K562 (cell line): ENCODE results near the gene PLCB3. TPM values are rescaled to one million over a fixed set of nuclear protein-coding genes. Genes with fewer than 3 reads are reported as not detected.

Experiments used
- ATF1 ChIP-seq, 2 experiments: fragments of 450-650 bp in 1 of 2; IDR thresholded peaks; 2 replicates each; pipeline ENCODE4 v1.6.1; 2016; ENCODE audit warnings: missing compliant biosample characterization in 1 of 2, missing genetic modification characterization in 1 of 2
- BCL6 ChIP-seq: fragments of 250-450 bp; sonication (Bioruptor Pico); IDR thresholded peaks from 2 replicates; pipeline ENCODE4 v1.4.0; 2020
- CBFA2T2 ChIP-seq: fragments of 450-650 bp; conservative IDR thresholded peaks from 2 replicates; pipeline ENCODE4 v1.6.1; 2017; ENCODE audit warnings: mild to moderate bottlenecking
- DIDO1 ChIP-seq: fragments of 450-650 bp; IDR thresholded peaks from 2 replicates; pipeline ENCODE4 v1.6.1; 2016; ENCODE audit warnings: low read depth, missing biosample characterization, missing genetic modification characterization
- ESRRA ChIP-seq: fragments of 450-650 bp; IDR thresholded peaks from 2 replicates; pipeline ENCODE4 v1.6.1; 2014; ENCODE audit warnings: low read depth, mild to moderate bottlenecking, moderate library complexity, borderline replicate concordance
- EWSR1 ChIP-seq: fragments of 450-650 bp; IDR thresholded peaks from 2 replicates; pipeline ENCODE4 v1.6.1; 2018; ENCODE audit warnings: borderline replicate concordance, mild to moderate bottlenecking, low read depth, moderate library complexity; ENCODE audit not compliant: partially characterized antibody
- HDAC3 ChIP-seq: fragments of 450-650 bp; IDR thresholded peaks from 2 replicates; pipeline ENCODE4 v1.6.1; 2018; ENCODE audit warnings: borderline replicate concordance, mild to moderate bottlenecking, moderate library complexity; ENCODE audit not compliant: partially characterized antibody
- KLF1 ChIP-seq: fragments of 450-650 bp; IDR thresholded peaks from 2 replicates; pipeline ENCODE4 v1.6.1; 2016; ENCODE audit warnings: missing genetic modification characterization, missing compliant biosample characterization
- MEF2A ChIP-seq: IDR thresholded peaks from 2 replicates; pipeline ENCODE4 v1.6.1; 2011; ENCODE audit warnings: low read depth, mild to moderate bottlenecking, low read length, moderate library complexity; ENCODE audit not compliant: control insufficient read depth
- PYGO2 ChIP-seq: fragments of 450-650 bp; IDR thresholded peaks from 2 replicates; pipeline ENCODE4 v1.6.1; 2016; ENCODE audit warnings: mild to moderate bottlenecking, missing genetic modification characterization, moderate library complexity, missing compliant biosample characterization
- SOX6 ChIP-seq: fragments of 450-650 bp; IDR thresholded peaks from 2 replicates; pipeline ENCODE4 v1.6.1; 2014; ENCODE audit warnings: mild to moderate bottlenecking
- WHSC1 ChIP-seq: IDR thresholded peaks from one replicate; pipeline ENCODE4 v1.6.1; 2012; ENCODE audit warnings: low read length, control low read depth, inconsistent platforms
- ZNF589 ChIP-seq: fragments of 200-800 bp; sonication (Bioruptor generic); IDR thresholded peaks from 2 replicates; pipeline ENCODE4 v1.6.1; 2016; ENCODE audit warnings: low read depth, missing genetic modification characterization, missing compliant biosample characterization
- polyA plus RNA-seq, 8 experiments: library from polyadenylated mRNA; depleted of rRNA in 4 of 8; stranded (reverse) in 5 of 8; unstranded in 3 of 8; fragments of >200 nt; fragmentation: Nextera tagmentation in 2 of 8; fragmentation: Illumina TruSeq in 1 of 8; extraction: Ambion mirVana in 2 of 8; extraction: Trizol in 1 of 8; gene quantifications; 2 replicates each; pipeline versions ENCODE4 v1.2.1 to v1.2.3, GENCODE V29; 2011 to 2014; ENCODE audit warnings: inconsistent platforms in 1 of 8, missing spikeins in 1 of 8
- total RNA-seq, 7 experiments: library from RNA; depleted of rRNA in 6 of 7; stranded (reverse); fragments of >200 nt in 6 of 7; fragmentation: Illumina TruSeq in 2 of 7; extraction: Trizol in 2 of 7; gene quantifications; 2 replicates each; pipeline versions ENCODE4 v1.2.1 to v1.2.3, GENCODE V29; 2011 to 2021; ENCODE audit warnings: low replicate concordance in 1 of 7
- TF ChIP-seq, protein P1 (sequence below): fragments of 250-450 bp; sonication (Bioruptor Pico); IDR thresholded peaks from 2 replicates; pipeline ENCODE4 v1.5.0; 2022; ENCODE audit warnings: mild to moderate bottlenecking
- TF ChIP-seq, protein P2 (sequence below): fragments of 450-650 bp; formaldehyde crosslinking; IDR thresholded peaks from 2 replicates; pipeline ENCODE4 v1.4.0; 2020; ENCODE audit warnings: mild to moderate bottlenecking, mixed read lengths
- TF ChIP-seq, protein P3 (sequence below): fragments of 250-450 bp; sonication (Bioruptor Pico); IDR thresholded peaks from 2 replicates; pipeline ENCODE4 v1.5.0; 2020; ENCODE audit warnings: mild to moderate bottlenecking, borderline replicate concordance
- TF ChIP-seq, protein P4 (sequence below): sonication (generic); formaldehyde crosslinking; IDR thresholded peaks from 2 replicates; pipeline ENCODE4 v1.8.1; 2023; ENCODE audit warnings: mild to moderate bottlenecking, missing genetic modification reagents, moderate library complexity
- TF ChIP-seq, protein P5 (sequence below), 3 experiments: fragments of 200-800 bp in 1 of 3; sonication (Bioruptor generic) in 1 of 3; sonication (generic) in 1 of 3; formaldehyde crosslinking in 1 of 3; IDR thresholded peaks; 2 replicates each; pipeline versions ENCODE4 v1.6.1 to v1.8.0; 2016 to 2022; ENCODE audit warnings: mild to moderate bottlenecking in 2 of 3, missing compliant biosample characterization in 2 of 3, missing genetic modification characterization in 2 of 3, missing genetic modification reagents in 1 of 3

The PLCB3 gene
- total and polyA plus RNA-seq, 9 of the 15 experiments (the other 6 are each of a cell fraction or from before 2014, with no cell fraction given) = 0.31 to 44.8 (median 14.6) TPM

DNA sequence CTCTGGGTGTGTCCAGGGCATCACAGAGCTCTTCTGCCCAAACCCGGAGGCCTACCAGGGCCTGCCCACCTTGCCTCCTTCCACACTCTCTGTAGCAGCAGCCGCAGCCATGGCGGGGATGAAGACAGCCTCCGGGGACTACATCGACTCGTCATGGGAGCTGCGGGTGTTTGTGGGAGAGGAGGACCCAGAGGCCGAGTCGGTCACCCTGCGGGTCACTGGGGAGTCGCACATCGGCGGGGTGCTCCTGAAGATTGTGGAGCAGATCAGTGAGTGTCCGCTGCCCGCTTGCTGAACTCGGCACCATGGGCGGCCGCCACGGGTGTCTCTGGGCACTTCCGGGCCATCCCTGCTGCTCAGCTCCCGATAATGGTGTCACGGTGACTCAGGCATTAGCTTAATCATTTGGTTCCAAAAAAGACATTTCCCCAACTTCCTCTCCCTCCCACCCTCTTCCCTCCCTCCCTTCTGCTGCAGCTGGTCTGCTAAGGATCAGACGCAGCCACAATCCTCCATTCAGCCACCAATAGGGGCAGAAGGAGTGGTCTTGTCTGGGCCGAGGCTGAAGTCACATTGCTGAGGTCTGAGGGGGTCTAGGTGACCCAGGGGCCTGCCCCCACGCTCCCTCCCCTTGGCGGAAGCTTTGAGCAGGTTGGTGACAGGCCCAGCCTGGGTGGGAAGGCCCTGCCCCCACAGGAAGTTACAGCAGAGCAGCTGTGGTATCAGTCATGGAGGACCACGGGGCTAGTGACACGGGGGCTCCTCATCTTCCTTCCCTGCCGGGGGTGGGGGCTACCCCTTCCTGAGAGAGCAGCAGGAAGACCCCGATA, 43.9 kb upstream of the PLCB3 start (continued):
- TF ChIP-seq SOX6 (no peak; the same call in none of the 2 replicates), ZNF589 (CRISPR knock-in tag) (peak; percentile 79; the same call in 1 of the 2 replicates), DIDO1 (no peak), ATF1 (CRISPR knock-in tag; IDR thresholded peaks at IDR 0.05) (no peak), ATF1 (tag; IDR thresholded peaks at IDR 0.05) (peak; percentile 83), PYGO2 (tag) (0 out of 2 replicates have a peak, but pooled peaks have one; percentile 47), EWSR1 (no peak), ESRRA (no peak), CBFA2T2 (peak; percentile 62), WHSC1 (no peak), HDAC3 (no peak), KLF1 (tag) (peak; percentile 38; the same call in 1 of the 2 replicates), MEF2A (peak; percentile 17; the same call in 1 of the 2 replicates), BCL6 (CRISPR knock-in tag) (no peak)
- TF ChIP-seq, protein P1, sequence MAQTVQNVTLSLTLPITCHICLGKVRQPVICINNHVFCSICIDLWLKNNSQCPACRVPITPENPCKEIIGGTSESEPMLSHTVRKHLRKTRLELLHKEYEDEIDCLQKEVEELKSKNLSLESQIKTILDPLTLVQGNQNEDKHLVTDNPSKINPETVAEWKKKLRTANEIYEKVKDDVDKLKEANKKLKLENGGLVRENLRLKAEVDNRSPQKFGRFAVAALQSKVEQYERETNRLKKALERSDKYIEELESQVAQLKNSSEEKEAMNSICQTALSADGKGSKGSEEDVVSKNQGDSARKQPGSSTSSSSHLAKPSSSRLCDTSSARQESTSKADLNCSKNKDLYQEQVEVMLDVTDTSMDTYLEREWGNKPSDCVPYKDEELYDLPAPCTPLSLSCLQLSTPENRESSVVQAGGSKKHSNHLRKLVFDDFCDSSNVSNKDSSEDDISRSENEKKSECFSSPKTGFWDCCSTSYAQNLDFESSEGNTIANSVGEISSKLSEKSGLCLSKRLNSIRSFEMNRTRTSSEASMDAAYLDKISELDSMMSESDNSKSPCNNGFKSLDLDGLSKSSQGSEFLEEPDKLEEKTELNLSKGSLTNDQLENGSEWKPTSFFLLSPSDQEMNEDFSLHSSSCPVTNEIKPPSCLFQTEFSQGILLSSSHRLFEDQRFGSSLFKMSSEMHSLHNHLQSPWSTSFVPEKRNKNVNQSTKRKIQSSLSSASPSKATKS (CRISPR knock-in tag) = no peak
- TF ChIP-seq, protein P2, sequence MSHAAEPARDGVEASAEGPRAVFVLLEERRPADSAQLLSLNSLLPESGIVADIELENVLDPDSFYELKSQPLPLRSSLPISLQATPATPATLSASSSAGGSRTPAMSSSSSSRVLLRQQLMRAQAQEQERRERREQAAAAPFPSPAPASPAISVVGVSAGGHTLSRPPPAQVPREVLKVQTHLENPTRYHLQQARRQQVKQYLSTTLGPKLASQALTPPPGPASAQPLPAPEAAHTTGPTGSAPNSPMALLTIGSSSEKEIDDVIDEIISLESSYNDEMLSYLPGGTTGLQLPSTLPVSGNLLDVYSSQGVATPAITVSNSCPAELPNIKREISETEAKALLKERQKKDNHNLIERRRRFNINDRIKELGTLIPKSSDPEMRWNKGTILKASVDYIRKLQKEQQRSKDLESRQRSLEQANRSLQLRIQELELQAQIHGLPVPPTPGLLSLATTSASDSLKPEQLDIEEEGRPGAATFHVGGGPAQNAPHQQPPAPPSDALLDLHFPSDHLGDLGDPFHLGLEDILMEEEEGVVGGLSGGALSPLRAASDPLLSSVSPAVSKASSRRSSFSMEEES (CRISPR knock-in tag) = no peak; the same call in 1 of the 2 replicates
- TF ChIP-seq, protein P3, sequence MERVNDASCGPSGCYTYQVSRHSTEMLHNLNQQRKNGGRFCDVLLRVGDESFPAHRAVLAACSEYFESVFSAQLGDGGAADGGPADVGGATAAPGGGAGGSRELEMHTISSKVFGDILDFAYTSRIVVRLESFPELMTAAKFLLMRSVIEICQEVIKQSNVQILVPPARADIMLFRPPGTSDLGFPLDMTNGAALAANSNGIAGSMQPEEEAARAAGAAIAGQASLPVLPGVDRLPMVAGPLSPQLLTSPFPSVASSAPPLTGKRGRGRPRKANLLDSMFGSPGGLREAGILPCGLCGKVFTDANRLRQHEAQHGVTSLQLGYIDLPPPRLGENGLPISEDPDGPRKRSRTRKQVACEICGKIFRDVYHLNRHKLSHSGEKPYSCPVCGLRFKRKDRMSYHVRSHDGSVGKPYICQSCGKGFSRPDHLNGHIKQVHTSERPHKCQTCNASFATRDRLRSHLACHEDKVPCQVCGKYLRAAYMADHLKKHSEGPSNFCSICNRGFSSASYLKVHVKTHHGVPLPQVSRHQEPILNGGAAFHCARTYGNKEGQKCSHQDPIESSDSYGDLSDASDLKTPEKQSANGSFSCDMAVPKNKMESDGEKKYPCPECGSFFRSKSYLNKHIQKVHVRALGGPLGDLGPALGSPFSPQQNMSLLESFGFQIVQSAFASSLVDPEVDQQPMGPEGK (CRISPR knock-in tag) = no peak
- TF ChIP-seq, protein P4, sequence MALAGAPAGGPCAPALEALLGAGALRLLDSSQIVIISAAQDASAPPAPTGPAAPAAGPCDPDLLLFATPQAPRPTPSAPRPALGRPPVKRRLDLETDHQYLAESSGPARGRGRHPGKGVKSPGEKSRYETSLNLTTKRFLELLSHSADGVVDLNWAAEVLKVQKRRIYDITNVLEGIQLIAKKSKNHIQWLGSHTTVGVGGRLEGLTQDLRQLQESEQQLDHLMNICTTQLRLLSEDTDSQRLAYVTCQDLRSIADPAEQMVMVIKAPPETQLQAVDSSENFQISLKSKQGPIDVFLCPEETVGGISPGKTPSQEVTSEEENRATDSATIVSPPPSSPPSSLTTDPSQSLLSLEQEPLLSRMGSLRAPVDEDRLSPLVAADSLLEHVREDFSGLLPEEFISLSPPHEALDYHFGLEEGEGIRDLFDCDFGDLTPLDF = 0 out of 2 replicates have a peak, but pooled peaks have one; percentile 50
- TF ChIP-seq, protein P5, sequence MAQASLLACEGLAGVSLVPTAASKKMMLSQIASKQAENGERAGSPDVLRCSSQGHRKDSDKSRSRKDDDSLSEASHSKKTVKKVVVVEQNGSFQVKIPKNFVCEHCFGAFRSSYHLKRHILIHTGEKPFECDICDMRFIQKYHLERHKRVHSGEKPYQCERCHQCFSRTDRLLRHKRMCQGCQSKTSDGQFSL (CRISPR knock-in tag; IDR thresholded peaks at IDR 0.05) = no peak
- TF ChIP-seq, protein P5 (tag; IDR thresholded peaks at IDR 0.05) = no peak
